GM19238 (cell line): ENCODE results near the gene ZNF878.

Experiments used
- DNase-seq: peaks from one replicate; pipeline ENCODE4 v3.0.0; 2011; ENCODE audit warnings: low spot score; ENCODE audit not compliant: insufficient read length

ZNF878 gene

DNA sequence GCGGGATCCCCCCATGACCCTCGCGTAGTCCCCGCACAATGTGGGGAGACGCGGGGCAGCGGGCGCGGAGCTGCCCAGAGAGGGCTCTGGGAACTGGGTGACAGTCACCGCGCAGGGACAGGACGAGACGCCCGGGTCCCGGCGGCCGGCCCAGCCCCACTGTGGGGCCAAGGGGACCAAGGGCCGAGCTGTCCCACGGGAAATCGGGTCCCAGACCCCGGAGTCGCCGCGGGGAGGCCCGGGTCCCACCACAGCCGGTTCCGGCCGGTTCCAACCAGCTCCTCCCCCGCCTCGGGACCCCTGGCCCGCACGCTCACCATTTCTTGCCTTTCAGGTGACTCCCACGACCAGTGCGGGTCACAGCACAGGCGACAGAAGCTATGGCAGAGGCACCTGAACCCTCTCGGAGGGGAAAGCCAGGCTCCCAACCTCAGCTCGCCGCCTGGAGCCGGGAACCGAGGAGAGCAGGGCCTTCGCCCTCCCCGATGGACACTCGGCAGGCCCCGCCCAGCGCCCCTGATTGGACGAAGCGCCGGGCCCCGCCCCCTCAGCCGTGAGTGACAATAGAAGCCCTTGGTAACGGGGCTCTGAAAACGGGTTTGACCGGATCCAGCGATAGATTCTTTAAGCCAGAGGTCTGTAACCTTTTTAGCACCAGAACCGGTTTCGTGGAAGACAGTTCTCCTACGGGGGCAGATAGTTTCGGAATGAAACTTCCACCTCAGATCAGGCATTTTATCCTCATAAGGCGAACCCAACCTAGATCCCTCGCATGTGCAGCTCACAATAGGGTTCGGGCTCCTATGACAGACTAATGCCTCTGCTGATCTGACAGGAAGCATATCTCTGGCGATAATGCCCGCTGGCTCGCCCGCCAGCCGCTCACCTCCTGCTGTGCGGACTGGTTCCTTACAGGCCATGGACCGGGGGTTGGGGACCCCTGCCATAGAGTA is 17.3 kb downstream of the ZNF878 start, which contains the start of gene ZNF433:
Gene ZNF433 (minus strand): TSS at position 460 of the 953 bp plus-strand sequence. CDS start 140 bp downstream, at position 320.
- peak; percentile 81 for DNase-seq

DNA sequence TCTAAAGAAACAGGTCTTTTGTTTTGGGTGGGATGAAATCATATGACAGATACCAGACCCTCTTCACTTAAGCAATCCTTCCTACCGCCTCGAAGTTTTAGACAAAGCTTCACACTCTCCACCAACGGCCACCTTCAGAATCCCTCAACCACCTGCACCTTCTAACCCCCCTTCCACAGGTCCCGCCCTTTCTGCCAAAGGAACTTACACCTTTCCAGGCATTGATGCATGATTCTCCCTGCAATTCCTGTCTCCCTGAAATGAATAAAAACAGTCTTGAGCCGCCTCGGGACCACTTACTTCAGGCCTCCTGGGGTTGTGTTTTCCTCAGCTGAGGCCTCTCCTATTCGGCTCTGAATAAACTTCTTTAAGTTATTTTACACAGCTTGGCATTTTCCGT is 18.1 kb downstream of the ZNF878 start:
- no peak for DNase-seq

DNA sequence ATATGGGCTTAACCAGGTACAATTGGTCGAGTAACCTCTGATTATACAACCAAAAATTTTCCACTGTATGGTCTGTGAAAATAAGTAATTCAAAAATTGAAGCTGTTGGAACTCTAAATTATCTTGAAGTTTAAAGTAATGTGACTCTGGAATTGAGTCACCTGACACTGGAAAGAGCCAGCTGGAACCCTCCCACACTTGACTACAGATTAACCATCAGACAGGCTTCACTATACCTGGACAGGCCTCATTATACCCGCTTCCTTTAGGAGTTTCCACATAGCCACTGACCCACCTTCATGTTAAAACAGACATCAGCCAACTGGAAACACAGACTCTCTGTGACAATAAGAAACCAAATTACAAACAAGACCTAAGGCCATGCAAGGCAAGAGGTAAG is 18.6 kb downstream of the ZNF878 start:
- no peak for DNase-seq

DNA sequence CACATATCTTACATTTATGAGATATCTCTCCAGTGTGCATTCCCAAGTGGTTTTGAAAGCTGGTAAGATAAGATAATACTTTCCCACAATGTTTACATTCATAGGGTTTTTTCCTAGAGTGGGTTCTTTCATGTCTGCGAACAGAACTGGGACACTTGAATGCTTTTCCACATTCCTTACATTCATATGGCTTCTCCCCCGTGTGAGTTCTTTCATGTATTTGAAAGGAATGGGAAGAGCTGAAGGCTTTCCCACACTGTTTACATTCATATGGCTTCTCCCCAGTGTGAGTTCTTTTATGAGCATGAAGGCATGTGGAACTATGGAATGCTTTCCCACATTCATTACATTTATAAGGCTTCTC is 37.0 kb downstream of the ZNF878 start:
- DNase-seq: no peak

GRCh38 chr19:12015015-12015752 is 37.6 kb downstream of the ZNF878 start:
- DNase-seq: no peak

GRCh38 chr19:12000152-12000981 is 52.4 kb downstream of the ZNF878 start:
- DNase-seq: no peak

- no peak for DNase-seq
Observed at GRCh38 chr19:11995174-11995573, 57.6 kb downstream of the ZNF878 start.
